Panc1 (cell line): Measurements from ENCODE around the gene NCLN. TPM values are rescaled to one million over a fixed set of nuclear protein-coding genes. Genes with fewer than 3 reads are reported as not detected.

ENCODE experiments used
- ATAC-seq: fragments of 200-7000 bp; cut with Tn5 transposase; 2 replicates; pipeline ENCODE4 v1.9.1; 2020; ENCODE audit warnings: mild to moderate bottlenecking, moderate library complexity
- BruUV-seq: library from RNA; stranded (reverse); fragments of 400-500 nt; replicated peaks from 2 replicates; lab custom pipeline; 2021; lab: Mats Ljungman, UMichigan
- CTCF ChIA-PET: fragments of 300-600 bp; sonication (Branson Sonifier 250); formaldehyde crosslinking; loops from one replicate; lab custom pipeline; 2022; ENCODE audit warnings: antibody characterized with exemption; lab: Charles Lee
- POLR2A ChIA-PET: fragments of 300-600 bp; sonication (Branson Sonifier 250); formaldehyde crosslinking; loops from one replicate; lab custom pipeline; 2022; ENCODE audit warnings: antibody characterized with exemption; lab: Charles Lee
- DNase-seq: peaks from one replicate; pipeline ENCODE4 v3.0.0-alpha.2; 2010; ENCODE audit warnings: low read depth, low spot score
- H3K27ac ChIP-seq: 2 replicates; pipeline ENCODE4 v1.5.1; 2011; ENCODE audit warnings: mild to moderate bottlenecking, low read length, inconsistent platforms
- H3K27me3 ChIP-seq: fragments of 200-500 bp; sonication (Bioruptor generic); 2 replicates; pipeline ENCODE4 v1.6.0; 2014; ENCODE audit warnings: low read length, inconsistent platforms; ENCODE audit not compliant: control insufficient read depth, insufficient read depth
- H3K36me3 ChIP-seq: fragments of 200-500 bp; sonication (Bioruptor generic); 2 replicates; pipeline ENCODE4 v1.5.1; 2014; ENCODE audit warnings: inconsistent platforms, mild to moderate bottlenecking, low read length, moderate library complexity; ENCODE audit not compliant: control insufficient read depth, insufficient read depth
- H3K4me1 ChIP-seq: 2 replicates; pipeline ENCODE4 v1.5.1; 2011; ENCODE audit warnings: inconsistent platforms, mild to moderate bottlenecking, low read length, moderate library complexity; ENCODE audit not compliant: control insufficient read depth, insufficient read depth
- H3K4me3 ChIP-seq, 2 experiments: 2 replicates each; pipeline ENCODE4 v1.5.1; 2011 to 2012; ENCODE audit warnings: low read depth in 2 of 2, low read length in 2 of 2, mild to moderate bottlenecking in 2 of 2, inconsistent platforms in 1 of 2, moderate library complexity in 1 of 2
- H3K9me3 ChIP-seq: fragments of 200-500 bp; sonication (Bioruptor generic); 2 replicates; pipeline ENCODE4 v1.5.1; 2014; ENCODE audit warnings: low read depth, mild to moderate bottlenecking, inconsistent platforms, low read length, moderate library complexity; ENCODE audit not compliant: control insufficient read depth, insufficient read depth
- CTCF ChIP-seq: fragments of 450-650 bp; IDR thresholded peaks from 2 replicates; pipeline ENCODE4 v1.5.1; 2017; ENCODE audit warnings: mild to moderate bottlenecking
- POLR2AphosphoS5 ChIP-seq: IDR thresholded peaks from 2 replicates; pipeline ENCODE4 v1.6.1; 2012; ENCODE audit warnings: mild to moderate bottlenecking, low read depth, low read length, moderate library complexity
- REST ChIP-seq, 2 experiments: IDR thresholded peaks; 2 replicates each; pipeline ENCODE4 v1.6.1; 2011 to 2012; ENCODE audit warnings: low read depth in 2 of 2, control low read depth in 1 of 2, low read length in 1 of 2, mild to moderate bottlenecking in 1 of 2, moderate library complexity in 1 of 2; ENCODE audit not compliant: insufficient read depth in 1 of 2
- SIN3A ChIP-seq: IDR thresholded peaks from 2 replicates; pipeline ENCODE4 v1.6.1; 2012; ENCODE audit warnings: low read depth, mild to moderate bottlenecking, low read length, moderate library complexity, borderline replicate concordance; ENCODE audit not compliant: insufficient read depth
- TCF7L2 ChIP-seq: IDR thresholded peaks from 2 replicates; pipeline ENCODE4 v1.6.1; 2011; ENCODE audit warnings: mild to moderate bottlenecking, low read depth, low read length, inconsistent platforms
- in situ Hi-C: cut with HindIII; loops from 2 replicates; pipeline ENCODE4 v1.10.0; 2016; ENCODE audit warnings: low sequenced_read_pairs, low pct_unique_long_range_greater_than_20kb
- intact Hi-C: fragments of 100-400 bp; cut with micrococcal nuclease; formaldehyde crosslinking; loops from one replicate; pipeline ENCODE4 v1.10.0; 2022; ENCODE audit not compliant: unreplicated experiment
- total RNA-seq: library from RNA; stranded (reverse); gene quantifications from one replicate; pipeline ENCODE4 v1.2.1, GENCODE V29; 2021; ENCODE audit not compliant: unreplicated experiment

NCLN gene
- total RNA-seq, 1 experiment from 2014 or later: 132 TPM

- DNase-seq (no peak), ATAC-seq (peak; percentile 91)
- in situ Hi-C loops: no loop called here
- ChIA-PET CTCF (interaction anchor here (0.6 to 0.7 kb wide), 2 partner anchors 8 to 548 kb away, joined by 3 read pairs; no protein-coding TSS in a partner anchor), POLR2A (no interaction called here)
- Histone ChIP-seq H3K36me3 (no peaks in the 10 kb centered on the region), H3K9me3 (no peaks in the 10 kb centered on the region), H3K27ac (no peak overlapping the region), H3K4me3 (peak overlapping the region in 1 of 2 experiments; percentile 33; a peak in 2 of 4 replicates), H3K27me3 (no peaks in the 10 kb centered on the region), H3K4me1 (no peaks in the 10 kb centered on the region)
- intact Hi-C loops: no loop called here
- BruUV-seq: no TSS peak
- TF ChIP-seq SIN3A: no peak
- no peak for TF ChIP-seq REST (IDR thresholded peaks at IDR 0.05; ENCODE audit: insufficient read depth in 1 of 2, low read depth in 2 of 2, low read length in 1 of 2)
- TF ChIP-seq TCF7L2: no peak
- TF ChIP-seq CTCF: no peak
- TF ChIP-seq POLR2AphosphoS5: no peak
Observed at GRCh38 chr19:3249408-3249807, 63.7 kb downstream of the NCLN start.

GRCh38 chr19:3250675-3251074, 64.9 kb downstream of the NCLN start:
- DNase-seq: no peak
- no peak for TF ChIP-seq POLR2AphosphoS5
- peak; percentile 70 for TF ChIP-seq CTCF
- TF ChIP-seq TCF7L2: no peak
- ChIA-PET POLR2A (no interaction called here), CTCF (interaction anchor here (0.7 kb wide), 1 partner anchor 8 kb away, joined by 3 read pairs; no protein-coding TSS in a partner anchor)
- in situ Hi-C loops (no loop called here), intact Hi-C loops (no loop called here)
- no peak overlapping the region for H3K27ac ChIP-seq
- no peaks in the 10 kb centered on the region for H3K36me3 ChIP-seq
- no TSS peak for BruUV-seq
- no peak overlapping the region for H3K4me3 ChIP-seq
- peak; percentile 70 for ATAC-seq
- no peaks in the 10 kb centered on the region for H3K27me3 ChIP-seq
- H3K9me3 ChIP-seq: no peaks in the 10 kb centered on the region
- no peaks in the 10 kb centered on the region for H3K4me1 ChIP-seq
